ENCODE data around the gene TSSC4.

TSSC4 gene

GRCh38 chr11:2377511-2378443 lies 22.8 kb upstream of the TSSC4 start:
- Histone ChIP-seq H3K27me3 (ENCODE audit: control insufficient read depth, insufficient read depth, low read length) (no peaks in the 10 kb centered on the region), H3K9me3 (ENCODE audit: control insufficient read depth, low read length) (no peaks in the 10 kb centered on the region), H3K4me1 (no peaks in the 10 kb centered on the region), H3K36me3 (ENCODE audit: control insufficient read depth, insufficient read depth, low read length) (no peaks in the 10 kb centered on the region), H3K4me3 (ENCODE audit: low read depth, low read length) (peak overlapping the region; percentile 75), H3K79me2 (peaks cover 11% of the 10 kb centered on the region), H3K27ac (peak overlapping the region; percentile 87), H2AFZ (peak overlapping the region; percentile 56), H3K9ac (peak overlapping the region; percentile 87), H3K4me2 (ENCODE audit: low read length) (peak overlapping the region; percentile 69)
- no peak for TF ChIP-seq CTCF (IDR thresholded peaks at IDR 0.05)

- peak overlapping the region; percentile 87 for H3K27ac ChIP-seq
- peak overlapping the region; percentile 87 for H3K9ac ChIP-seq
- peaks cover 11% of the 10 kb centered on the region for H3K79me2 ChIP-seq
- no peaks in the 10 kb centered on the region for H3K9me3 ChIP-seq (ENCODE audit: control insufficient read depth, low read length)
- no peaks in the 10 kb centered on the region for H3K36me3 ChIP-seq (ENCODE audit: control insufficient read depth, insufficient read depth, low read length)
- H3K4me3 ChIP-seq (ENCODE audit: low read depth, low read length) = peak overlapping the region; percentile 75
- peak overlapping the region; percentile 69 for H3K4me2 ChIP-seq (ENCODE audit: low read length)
- no peaks in the 10 kb centered on the region for H3K27me3 ChIP-seq (ENCODE audit: control insufficient read depth, insufficient read depth, low read length)
- H3K4me1 ChIP-seq = no peaks in the 10 kb centered on the region
- TF ChIP-seq CTCF (IDR thresholded peaks at IDR 0.05) = no peak
- H2AFZ ChIP-seq = no peak overlapping the region
Observed at GRCh38 chr11:2378527-2379210, 21.9 kb upstream of the TSSC4 start.

GRCh38 chr11:2379466-2380174 lies 20.9 kb upstream of the TSSC4 start:
- H3K27ac ChIP-seq = peak overlapping the region; percentile 51
- H3K9ac ChIP-seq = no peak overlapping the region
- no peak overlapping the region for H3K4me2 ChIP-seq (ENCODE audit: low read length)
- no peak overlapping the region for H2AFZ ChIP-seq
- no peak overlapping the region for H3K4me3 ChIP-seq (ENCODE audit: low read depth, low read length)
- no peaks in the 10 kb centered on the region for H3K9me3 ChIP-seq (ENCODE audit: control insufficient read depth, low read length)
- no peaks in the 10 kb centered on the region for H3K36me3 ChIP-seq (ENCODE audit: control insufficient read depth, insufficient read depth, low read length)
- TF ChIP-seq CTCF (IDR thresholded peaks at IDR 0.05) = no peak
- H3K27me3 ChIP-seq (ENCODE audit: control insufficient read depth, insufficient read depth, low read length) = no peaks in the 10 kb centered on the region
- peaks cover 11% of the 10 kb centered on the region for H3K79me2 ChIP-seq
- H3K4me1 ChIP-seq = no peaks in the 10 kb centered on the region

GRCh38 chr11:2380396-2380795 lies 20.2 kb upstream of the TSSC4 start:
- Histone ChIP-seq H3K4me1 (no peaks in the 10 kb centered on the region), H3K36me3 (ENCODE audit: control insufficient read depth, insufficient read depth, low read length) (no peaks in the 10 kb centered on the region), H3K9me3 (ENCODE audit: control insufficient read depth, low read length) (no peaks in the 10 kb centered on the region), H3K4me3 (ENCODE audit: low read depth, low read length) (no peak overlapping the region), H3K27ac (peak overlapping the region; percentile 60), H3K9ac (no peak overlapping the region), H3K4me2 (ENCODE audit: low read length) (no peak overlapping the region), H3K27me3 (ENCODE audit: control insufficient read depth, insufficient read depth, low read length) (no peaks in the 10 kb centered on the region), H3K79me2 (peaks cover 11% of the 10 kb centered on the region), H2AFZ (no peak overlapping the region)
- TF ChIP-seq CTCF (IDR thresholded peaks at IDR 0.05) = no peak

Data from parathyroid adenoma (tissue), 2 donors.